Retinal pigment epithelial cell (primary cell): ENCODE measurements around the gene ACOT7.
"Not testable (repeated sequence)": the region's sequence is repeated elsewhere in the genome, so short reads cannot be mapped to it uniquely, and the experiment has no call there.

Experiments
- DNase-seq: peaks from one replicate; pipeline ENCODE4 v3.0.0-alpha.2; 2010; ENCODE audit warnings: low read depth
- H3K4me3 ChIP-seq: 2 replicates; pipeline ENCODE4 v1.5.1; 2011; ENCODE audit warnings: mild to moderate bottlenecking, low read length, control low read depth, moderate library complexity
- TF ChIP-seq, protein P1 (sequence below): conservative IDR thresholded peaks from 2 replicates; pipeline ENCODE4 v1.5.1; 2011; ENCODE audit warnings: low read depth, low read length, control low read depth, inconsistent platforms

ACOT7 gene

DNA sequence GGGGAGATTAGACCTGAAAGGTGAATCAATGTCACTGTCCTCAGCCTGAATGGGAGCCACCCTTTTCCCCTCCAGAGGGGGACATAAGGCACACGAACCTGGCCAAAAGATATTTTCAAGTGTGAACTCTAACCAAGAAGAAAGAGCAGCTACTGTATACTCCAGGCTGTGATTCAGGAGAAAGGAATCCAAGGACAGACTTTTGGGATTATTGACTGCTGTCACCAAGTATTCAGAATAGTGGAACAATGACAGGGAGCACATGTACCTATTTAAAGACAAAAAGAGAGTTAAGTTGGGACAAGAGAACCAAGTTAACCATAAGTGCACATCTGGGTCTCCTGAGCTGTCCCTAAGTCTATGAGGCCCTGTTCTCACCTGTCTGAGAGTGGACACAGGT lies 160.2 kb downstream of the ACOT7 start:
- TF ChIP-seq, protein P1, sequence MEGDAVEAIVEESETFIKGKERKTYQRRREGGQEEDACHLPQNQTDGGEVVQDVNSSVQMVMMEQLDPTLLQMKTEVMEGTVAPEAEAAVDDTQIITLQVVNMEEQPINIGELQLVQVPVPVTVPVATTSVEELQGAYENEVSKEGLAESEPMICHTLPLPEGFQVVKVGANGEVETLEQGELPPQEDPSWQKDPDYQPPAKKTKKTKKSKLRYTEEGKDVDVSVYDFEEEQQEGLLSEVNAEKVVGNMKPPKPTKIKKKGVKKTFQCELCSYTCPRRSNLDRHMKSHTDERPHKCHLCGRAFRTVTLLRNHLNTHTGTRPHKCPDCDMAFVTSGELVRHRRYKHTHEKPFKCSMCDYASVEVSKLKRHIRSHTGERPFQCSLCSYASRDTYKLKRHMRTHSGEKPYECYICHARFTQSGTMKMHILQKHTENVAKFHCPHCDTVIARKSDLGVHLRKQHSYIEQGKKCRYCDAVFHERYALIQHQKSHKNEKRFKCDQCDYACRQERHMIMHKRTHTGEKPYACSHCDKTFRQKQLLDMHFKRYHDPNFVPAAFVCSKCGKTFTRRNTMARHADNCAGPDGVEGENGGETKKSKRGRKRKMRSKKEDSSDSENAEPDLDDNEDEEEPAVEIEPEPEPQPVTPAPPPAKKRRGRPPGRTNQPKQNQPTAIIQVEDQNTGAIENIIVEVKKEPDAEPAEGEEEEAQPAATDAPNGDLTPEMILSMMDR, result no peak
- DNase-seq, result no peak
- no peak overlapping the region for H3K4me3 ChIP-seq

DNA sequence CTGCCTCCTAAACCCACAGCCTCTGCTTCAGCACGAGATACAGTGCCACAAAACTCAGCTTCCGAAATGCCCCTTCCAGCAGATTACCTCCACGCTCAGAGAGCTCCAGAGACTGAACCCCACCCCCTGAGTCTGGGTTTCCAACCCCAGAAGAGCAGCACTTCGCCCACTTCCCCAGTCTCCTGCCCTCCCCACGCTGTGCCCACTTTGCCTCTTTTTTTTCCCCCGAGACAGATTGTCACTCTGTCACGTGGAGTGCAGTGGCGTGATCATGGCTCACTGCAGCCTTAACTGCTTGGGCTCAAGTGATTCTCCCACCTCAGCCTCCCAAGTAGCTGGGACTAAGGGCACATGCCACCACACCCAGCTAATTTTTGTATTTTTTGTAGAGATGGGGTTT lies 167.9 kb downstream of the ACOT7 start:
- TF ChIP-seq, protein P1, result no peak
- DNase-seq, result no peak
- no peak overlapping the region for H3K4me3 ChIP-seq

DNA sequence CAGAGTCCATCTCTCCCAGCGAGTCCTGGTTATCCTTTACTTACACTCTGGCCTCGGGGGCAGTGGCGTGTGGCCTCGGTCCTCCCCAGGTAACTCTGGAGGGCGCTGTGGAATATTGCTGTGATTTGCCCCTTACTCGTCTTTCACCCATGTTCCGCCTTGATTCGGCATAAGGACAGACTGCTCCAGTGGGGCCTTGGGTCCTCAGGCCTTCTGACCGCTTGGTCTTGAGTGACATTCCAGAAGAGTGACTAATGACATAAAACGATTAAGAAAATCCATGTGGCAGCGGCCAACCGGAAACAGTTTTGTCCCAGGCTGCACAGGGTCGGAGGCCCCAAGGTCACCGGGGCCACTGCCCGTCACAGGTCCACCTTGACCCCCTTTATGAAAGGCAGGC lies 168.8 kb downstream of the ACOT7 start:
- no peak overlapping the region for H3K4me3 ChIP-seq
- TF ChIP-seq, protein P1, result no peak
- no peak for DNase-seq

DNA sequence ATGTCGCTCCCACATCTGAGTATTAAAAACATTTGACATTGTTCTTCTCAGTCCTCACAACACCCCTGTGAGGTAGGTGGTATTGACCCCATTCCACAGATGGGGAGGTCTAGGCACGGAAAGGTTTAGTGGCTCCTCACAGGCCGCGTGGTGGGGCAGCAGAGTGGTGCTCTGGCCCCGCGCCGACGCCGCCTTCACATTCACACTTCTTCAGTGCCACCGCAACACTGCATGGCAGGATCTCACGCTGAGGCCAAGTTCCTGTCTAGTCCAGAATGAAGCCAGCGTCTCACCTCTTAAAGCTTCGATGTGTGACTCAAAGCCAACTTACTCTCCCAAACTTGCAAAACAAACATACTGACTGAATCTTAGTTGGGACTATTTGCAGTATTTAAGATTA lies 169.9 kb downstream of the ACOT7 start:
- no peak for DNase-seq
- no peak overlapping the region for H3K4me3 ChIP-seq
- TF ChIP-seq, protein P1, result no peak

DNA sequence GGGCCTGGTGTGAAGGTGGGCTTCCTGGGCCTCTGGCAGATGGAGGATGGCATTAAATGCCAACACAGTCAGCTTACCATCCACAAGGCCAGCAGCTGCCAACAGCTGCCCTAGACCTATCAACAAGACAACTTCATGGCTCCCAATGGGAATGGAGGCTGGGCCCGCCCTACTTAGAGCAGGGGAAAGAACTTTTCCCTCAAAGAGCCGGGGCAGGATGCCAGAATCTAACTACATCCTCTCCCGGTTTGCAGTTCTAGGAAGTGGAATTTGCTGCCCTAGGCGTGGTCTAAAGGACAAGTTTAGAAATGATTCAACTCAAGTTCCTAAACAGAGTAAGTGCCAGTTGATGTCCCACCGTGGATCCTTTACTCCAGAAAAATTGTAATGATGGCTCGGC lies 170.9 kb downstream of the ACOT7 start:
- TF ChIP-seq, protein P1, result no peak
- no peak overlapping the region for H3K4me3 ChIP-seq
- DNase-seq, result no peak

DNA sequence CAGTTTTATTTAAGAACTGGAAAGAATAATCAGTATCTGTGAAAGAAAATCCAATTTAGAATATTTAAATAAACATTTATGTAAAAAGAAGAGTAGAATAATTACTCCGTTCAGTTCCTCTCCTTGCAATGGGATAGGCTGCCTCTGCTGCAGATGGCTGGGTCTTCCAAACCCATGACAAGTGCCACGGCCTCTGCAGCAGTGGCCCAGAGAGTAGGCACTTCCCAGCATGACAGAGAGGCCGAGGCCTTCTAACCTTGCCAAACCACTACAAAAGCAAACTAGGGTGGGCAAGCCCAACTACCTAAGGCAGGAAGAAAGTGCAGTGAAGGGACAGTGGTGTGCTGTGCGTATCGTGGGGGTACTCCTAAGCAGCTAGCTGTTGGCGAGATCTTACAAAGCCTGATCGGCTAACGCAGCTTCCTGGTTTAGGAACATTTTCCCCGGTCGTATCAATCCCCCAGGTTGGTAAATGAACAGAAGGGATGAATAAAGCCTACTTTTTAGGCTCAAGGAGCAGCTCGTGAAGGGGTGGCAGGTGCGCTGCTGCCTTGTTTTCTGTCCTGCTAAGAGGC lies 172.3 kb downstream of the ACOT7 start:
- no peak for DNase-seq
- TF ChIP-seq, protein P1, result no peak
- H3K4me3 ChIP-seq, result no peak overlapping the region

DNA sequence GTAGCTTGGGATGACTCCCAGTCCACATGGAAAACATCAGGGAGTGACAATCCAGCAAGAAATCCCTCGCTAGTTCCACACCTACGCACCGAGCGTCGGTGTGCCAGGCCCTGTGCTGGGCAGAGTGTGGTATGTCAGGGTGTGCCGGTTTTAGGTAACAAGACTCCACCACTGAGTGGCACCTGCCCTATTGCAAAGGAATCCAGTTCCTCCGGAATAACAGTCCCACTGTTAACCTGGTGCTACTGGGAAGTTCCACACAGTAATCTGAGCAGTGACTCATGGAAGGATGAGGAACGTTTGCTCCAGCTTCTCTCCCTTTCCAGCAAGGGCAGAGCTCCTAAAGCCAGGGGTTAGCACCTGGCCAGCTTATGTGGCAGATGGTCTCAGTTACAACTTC lies 173.3 kb downstream of the ACOT7 start:
- no peak overlapping the region for H3K4me3 ChIP-seq
- TF ChIP-seq, protein P1, result no peak
- no peak for DNase-seq

DNA sequence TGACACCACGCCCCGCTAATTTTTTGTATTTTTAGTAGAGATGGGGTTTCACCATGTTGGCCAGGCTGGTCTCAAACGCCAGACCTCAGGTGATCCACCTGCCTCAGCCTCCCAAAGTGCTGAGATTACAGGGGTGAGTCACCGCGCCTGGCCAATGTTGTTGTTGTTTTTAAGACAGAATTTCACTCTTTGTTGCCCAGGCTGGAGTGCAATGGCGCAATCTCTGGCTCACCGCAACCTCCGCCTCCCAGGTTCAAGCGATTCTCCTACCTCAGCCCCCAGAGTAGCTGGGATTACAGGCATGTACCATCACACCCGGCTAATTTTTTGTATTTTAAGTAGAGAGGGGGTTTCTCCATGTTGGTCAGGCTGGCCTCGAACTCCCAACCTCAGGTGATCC lies 173.9 kb downstream of the ACOT7 start:
- not testable (repeated sequence) for DNase-seq, H3K4me3 ChIP-seq
